ENCODE results near the gene GPR61. TPM values are rescaled to one million over a fixed set of nuclear protein-coding genes. Genes with fewer than 3 reads are reported as not detected.

Gene GPR61
- total RNA-seq, 1 experiment from 2014 or later, result 0.57 TPM

DNA sequence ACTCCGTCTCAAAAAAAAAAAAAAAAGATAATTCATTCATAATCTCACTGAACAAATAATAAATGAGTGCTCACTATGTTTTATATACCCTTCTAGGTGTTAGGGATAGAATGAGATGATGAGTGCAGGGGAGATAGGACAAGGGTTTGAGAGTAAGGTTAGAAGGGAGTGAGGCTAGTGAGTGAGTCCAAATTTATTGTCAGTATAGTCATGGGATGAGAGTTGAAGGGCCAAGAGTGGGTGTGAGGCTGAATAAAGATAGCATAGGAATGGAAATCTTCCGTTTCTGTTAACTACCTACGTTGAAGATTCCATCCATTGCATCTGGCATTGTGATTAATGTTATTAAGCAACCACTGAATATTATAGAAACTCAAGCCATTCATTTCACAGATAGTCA, 25.6 kb downstream of the GPR61 start:
- Histone ChIP-seq H3K27me3 (no peaks in the 10 kb centered on the region), H3K4me1 (no peaks in the 10 kb centered on the region), H3K27ac (no peak overlapping the region), H3K9me3 (replicated peaks) (no peaks in the 10 kb centered on the region), H3K4me3 (no peak overlapping the region), H3K36me3 (no peaks in the 10 kb centered on the region)
- no peak for DNase-seq

DNA sequence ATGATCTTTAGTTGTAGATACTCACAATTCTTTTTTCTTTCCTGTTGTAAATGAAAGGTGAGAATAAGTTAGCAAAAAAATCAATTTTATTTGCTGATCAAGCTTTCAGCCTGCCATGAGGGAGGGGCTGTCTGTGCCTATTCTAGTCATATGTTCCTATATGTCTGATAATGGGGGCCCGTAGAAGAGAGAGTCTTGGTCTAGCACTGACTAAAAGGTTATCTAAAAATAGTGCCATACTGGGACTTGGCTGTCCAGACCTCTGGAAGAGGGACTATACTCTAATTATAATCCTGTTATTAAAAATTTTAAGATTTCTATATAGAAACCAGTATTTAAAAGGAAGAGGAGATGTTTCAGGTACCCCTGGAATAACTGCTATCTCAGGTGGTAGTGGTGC, 27.3 kb downstream of the GPR61 start:
- DNase-seq, result no peak
- Histone ChIP-seq H3K4me1 (no peaks in the 10 kb centered on the region), H3K4me3 (no peak overlapping the region)

DNA sequence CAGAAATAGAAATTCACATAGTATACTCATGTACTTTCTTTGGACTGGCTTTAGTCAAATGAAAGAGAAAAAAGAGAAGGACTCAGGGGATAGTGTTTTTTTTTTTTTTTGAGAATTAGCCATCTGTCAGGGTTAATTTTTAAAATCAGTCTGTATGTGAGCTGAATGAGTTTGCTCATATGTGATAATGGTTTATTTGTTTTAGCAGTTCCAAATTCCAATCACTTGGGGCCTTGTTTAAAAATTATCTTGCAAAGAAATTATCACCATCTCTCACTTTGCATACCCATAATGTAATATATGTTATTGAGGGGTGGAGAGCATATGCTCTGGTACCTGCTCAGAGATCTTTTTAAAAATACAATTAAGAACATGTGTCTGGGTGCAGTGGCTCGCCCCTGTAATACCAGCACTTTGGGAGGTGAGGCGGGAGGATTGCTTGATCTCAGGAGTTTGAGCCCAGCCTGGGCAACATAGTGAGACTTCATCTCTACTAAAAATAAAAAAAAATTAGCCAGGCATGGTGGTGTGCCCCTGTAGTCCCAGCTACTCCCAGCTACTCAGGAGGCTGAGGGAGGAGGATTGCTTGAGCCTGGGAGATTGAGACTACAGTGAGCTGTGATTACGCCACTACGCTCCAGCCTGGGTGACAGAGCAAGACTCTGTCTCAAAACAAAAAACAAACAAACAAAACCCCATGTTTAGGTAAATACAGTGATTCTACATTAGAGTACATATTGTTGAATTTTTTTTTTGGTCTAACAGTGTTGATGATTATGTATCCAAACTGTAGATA, 28.4 kb downstream of the GPR61 start:
- H3K4me1 ChIP-seq, result no peaks in the 10 kb centered on the region
- no peak overlapping the region for H3K4me3 ChIP-seq
- H3K9me3 ChIP-seq (replicated peaks), result no peaks in the 10 kb centered on the region
- no peaks in the 10 kb centered on the region for H3K36me3 ChIP-seq
- H3K27ac ChIP-seq, result no peak overlapping the region
- no peak for DNase-seq
- no peaks in the 10 kb centered on the region for H3K27me3 ChIP-seq

More for the DNA sequence above, 27.3 kb downstream of the GPR61 start:
- Histone ChIP-seq H3K36me3 (no peaks in the 10 kb centered on the region), H3K27me3 (no peaks in the 10 kb centered on the region), H3K9me3 (replicated peaks) (no peaks in the 10 kb centered on the region), H3K27ac (no peak overlapping the region)

DNA sequence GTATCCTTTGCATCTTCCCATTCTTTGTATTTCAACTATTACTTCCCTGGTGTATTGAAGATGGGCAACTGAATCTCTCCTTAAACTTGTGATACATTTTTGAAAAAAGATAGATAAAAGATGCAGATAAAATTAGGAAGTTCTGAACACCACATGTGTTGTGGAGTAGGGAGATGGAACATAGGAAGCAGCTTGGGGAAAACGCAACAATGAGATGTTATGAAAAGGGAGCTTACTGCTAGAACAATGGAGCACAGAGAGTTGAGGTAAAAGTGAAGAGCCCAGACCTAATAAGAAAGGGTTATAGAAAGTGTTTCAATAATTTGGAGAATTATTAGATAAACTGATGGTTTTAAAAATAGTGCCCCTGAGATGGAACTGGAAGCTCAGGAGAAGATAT, 29.7 kb downstream of the GPR61 start:
- Histone ChIP-seq H3K36me3 (no peaks in the 10 kb centered on the region), H3K4me1 (no peaks in the 10 kb centered on the region), H3K27ac (no peak overlapping the region), H3K9me3 (replicated peaks) (no peaks in the 10 kb centered on the region), H3K27me3 (no peaks in the 10 kb centered on the region), H3K4me3 (no peak overlapping the region)
- no peak for DNase-seq

DNA sequence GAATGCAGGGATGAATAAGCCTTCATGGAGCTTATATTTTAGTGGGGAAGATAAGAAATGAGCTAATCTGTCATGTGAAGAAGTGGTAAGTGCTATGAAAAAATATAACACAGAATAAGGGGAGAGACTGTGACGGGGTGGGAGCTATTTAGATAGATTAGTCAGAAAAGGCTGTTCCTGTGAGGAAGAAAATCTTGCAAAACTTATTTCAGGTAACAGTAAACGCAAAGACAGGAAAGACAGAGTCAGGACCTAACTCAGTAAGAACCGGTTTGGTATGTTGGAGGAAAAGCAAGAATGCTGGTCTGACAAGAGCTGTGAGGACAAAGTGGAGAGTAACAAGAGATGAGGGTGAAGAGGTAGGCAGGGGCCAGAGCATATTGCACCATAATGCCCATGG, 30.7 kb downstream of the GPR61 start:
- H3K4me1 ChIP-seq, result no peaks in the 10 kb centered on the region
- H3K27me3 ChIP-seq, result no peaks in the 10 kb centered on the region
- no peaks in the 10 kb centered on the region for H3K36me3 ChIP-seq
- H3K9me3 ChIP-seq (replicated peaks), result no peaks in the 10 kb centered on the region
- DNase-seq, result no peak
- no peak overlapping the region for H3K4me3 ChIP-seq
- no peak overlapping the region for H3K27ac ChIP-seq

DNA sequence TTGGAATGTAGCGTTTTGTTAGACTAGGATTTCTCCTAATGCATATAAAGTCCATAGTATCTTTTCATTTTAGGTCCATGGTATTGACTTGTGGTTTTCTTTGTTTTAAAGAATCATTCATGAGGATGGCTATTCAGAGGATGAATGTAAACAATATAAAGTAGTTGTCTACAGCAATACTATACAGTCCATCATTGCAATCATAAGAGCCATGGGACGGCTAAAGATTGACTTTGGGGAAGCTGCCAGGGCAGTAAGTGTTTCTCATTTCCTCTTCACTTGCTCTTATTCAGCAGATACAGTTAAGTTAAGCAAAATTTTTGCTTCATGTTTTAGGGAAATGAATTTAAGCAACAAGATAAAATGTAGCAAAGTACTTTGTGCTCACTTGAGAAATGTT, 34.1 kb downstream of the GPR61 start:
- H3K27ac ChIP-seq, result no peak overlapping the region
- H3K9me3 ChIP-seq (replicated peaks), result no peaks in the 10 kb centered on the region
- peaks cover 8% of the 10 kb centered on the region for H3K36me3 ChIP-seq
- H3K4me3 ChIP-seq, result no peak overlapping the region
- DNase-seq, result no peak
- H3K27me3 ChIP-seq, result no peaks in the 10 kb centered on the region
- H3K4me1 ChIP-seq, result peaks cover 3% of the 10 kb centered on the region

DNA sequence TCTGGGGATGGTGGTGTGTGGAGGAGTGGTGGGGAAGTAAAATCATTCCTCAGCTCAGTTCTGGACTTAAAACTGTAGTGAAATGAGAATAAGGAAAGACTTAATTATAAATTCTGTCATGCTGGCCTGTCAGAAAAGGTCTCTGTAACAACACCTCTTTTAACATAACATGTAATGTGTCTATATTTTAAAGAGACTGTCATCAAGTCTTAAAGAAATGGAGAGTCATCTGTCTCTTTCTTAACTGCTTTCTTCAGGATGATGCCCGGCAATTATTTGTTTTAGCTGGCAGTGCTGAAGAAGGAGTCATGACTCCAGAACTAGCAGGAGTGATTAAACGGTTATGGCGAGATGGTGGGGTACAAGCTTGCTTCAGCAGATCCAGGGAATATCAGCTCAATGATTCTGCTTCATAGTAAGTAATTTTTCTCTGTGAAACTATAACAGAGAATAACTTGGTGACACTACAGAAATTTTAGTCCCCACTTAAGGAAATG, 39.3 kb downstream of the GPR61 start:
- Histone ChIP-seq H3K27ac (peak overlapping the region; percentile 19; the same call in 1 of the 2 replicates), H3K4me1 (peaks cover 9% of the 10 kb centered on the region), H3K9me3 (replicated peaks) (no peaks in the 10 kb centered on the region), H3K36me3 (peaks cover 38% of the 10 kb centered on the region), H3K27me3 (no peaks in the 10 kb centered on the region), H3K4me3 (no peak overlapping the region)
- DNase-seq, result no peak

DNA sequence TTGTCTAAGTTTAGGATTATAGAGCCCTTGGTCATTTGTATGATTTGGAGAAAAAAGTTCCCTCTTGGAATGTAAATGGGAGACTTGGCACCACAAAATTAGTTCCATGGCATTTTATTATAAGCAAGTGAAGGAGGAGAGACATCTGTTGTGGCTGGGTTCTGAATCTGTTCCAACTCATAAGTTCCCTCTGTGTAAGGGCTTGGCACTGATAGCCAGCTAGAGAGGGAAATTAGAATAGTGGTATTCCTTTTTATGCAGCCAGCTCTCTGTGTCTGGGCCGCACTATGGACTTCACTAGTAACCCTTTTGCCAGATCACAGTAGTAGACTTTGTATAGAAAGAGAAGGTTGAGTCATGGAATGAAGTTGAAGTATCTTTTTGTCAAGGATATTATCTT, 39.8 kb downstream of the GPR61 start:
- peak; percentile 5 to 20 for DNase-seq
- Histone ChIP-seq H3K27me3 (no peaks in the 10 kb centered on the region), H3K4me3 (no peak overlapping the region), H3K4me1 (peaks cover 9% of the 10 kb centered on the region), H3K27ac (peak overlapping the region; percentile 19; the same call in 1 of the 2 replicates), H3K9me3 (replicated peaks) (no peaks in the 10 kb centered on the region), H3K36me3 (peaks cover 43% of the 10 kb centered on the region)

DNA sequence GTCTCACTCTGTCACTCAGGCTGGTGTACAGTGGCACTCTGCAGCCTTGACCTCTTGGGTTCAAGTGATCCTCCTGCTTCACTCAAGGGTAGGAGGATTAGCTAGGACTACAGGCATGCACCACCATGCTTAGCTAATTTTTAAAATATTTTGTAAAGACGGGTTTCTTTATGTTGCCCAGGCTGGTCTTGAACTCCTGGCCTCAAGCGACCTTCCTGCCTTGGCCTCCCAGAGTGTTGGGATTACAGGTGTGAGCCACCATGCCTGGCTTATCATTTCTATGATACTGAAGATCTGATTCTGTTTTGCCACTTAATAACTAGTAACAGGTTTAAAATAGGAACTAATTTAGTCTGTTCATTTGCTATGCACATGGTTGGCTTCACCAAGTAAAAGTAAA, 42.3 kb downstream of the GPR61 start:
- no peak overlapping the region for H3K27ac ChIP-seq
- no peaks in the 10 kb centered on the region for H3K27me3 ChIP-seq
- no peak overlapping the region for H3K4me3 ChIP-seq
- H3K4me1 ChIP-seq, result peaks cover 9% of the 10 kb centered on the region
- H3K36me3 ChIP-seq, result peaks cover 61% of the 10 kb centered on the region
- no peak for DNase-seq
- H3K9me3 ChIP-seq (replicated peaks), result no peaks in the 10 kb centered on the region

DNA sequence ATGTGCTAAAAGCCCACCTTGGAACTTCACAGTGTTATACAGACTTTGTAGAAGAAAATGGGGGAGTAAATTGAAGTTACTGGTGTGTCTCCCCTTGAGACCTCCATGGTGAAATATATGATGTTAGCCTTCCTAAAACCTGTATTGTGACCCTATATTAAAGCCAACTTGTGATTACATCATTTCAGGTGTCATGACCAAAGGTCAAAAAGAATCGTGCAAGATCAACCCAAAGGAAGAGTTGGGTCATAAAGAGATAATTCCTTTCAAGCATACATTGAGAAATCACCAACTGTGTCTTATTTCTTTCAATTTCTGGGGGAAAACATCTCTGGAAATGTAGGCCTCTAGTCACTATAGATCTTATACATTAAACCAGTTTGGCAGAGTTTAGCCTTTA, 45.1 kb downstream of the GPR61 start:
- H3K27ac ChIP-seq, result no peak overlapping the region
- no peak overlapping the region for H3K4me3 ChIP-seq
- H3K4me1 ChIP-seq, result no peaks in the 10 kb centered on the region
- DNase-seq, result no peak
- no peaks in the 10 kb centered on the region for H3K9me3 ChIP-seq (replicated peaks)
- peaks cover 59% of the 10 kb centered on the region for H3K36me3 ChIP-seq
- H3K27me3 ChIP-seq, result no peaks in the 10 kb centered on the region

DNA sequence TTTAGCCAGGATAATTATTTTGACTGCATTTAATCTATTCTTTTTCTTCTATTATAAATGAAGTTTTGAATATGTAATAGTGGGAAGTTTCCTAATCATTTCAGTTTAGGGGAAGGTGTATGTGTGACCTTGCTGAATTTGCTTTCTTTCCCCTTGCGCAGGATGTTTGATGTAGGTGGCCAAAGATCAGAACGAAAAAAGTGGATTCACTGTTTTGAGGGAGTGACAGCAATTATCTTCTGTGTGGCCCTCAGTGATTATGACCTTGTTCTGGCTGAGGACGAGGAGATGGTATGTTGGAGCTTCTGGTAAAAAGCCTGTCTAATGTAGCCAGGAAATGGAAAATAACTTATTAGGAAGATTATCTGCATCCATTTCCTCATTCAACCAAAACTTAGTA, 46.4 kb downstream of the GPR61 start:
- Histone ChIP-seq H3K27ac (no peak overlapping the region), H3K4me3 (no peak overlapping the region), H3K4me1 (no peaks in the 10 kb centered on the region), H3K27me3 (no peaks in the 10 kb centered on the region), H3K36me3 (peaks cover 60% of the 10 kb centered on the region), H3K9me3 (replicated peaks) (no peaks in the 10 kb centered on the region)
- DNase-seq, result no peak

DNA sequence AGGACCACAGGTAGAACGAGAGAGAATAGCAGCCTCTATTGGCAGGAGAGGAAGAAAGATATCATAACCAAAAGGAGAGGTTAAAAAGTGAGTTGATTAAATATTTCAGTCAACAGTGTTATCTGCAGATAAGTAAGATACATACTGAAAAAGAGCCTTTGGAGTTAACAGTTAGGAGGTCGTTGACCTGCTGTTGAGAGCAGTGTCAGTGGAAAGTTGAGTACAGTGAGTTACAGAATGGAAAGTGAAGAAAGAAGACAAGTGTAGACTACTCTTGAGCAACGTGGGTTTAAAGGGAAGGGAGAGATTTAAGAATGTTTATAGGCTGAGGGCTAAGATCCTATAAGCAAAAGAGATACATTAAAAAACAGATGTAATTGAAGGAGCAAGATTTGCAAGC, 49.5 kb downstream of the GPR61 start:
- Histone ChIP-seq H3K27me3 (no peaks in the 10 kb centered on the region), H3K36me3 (peaks cover 60% of the 10 kb centered on the region), H3K27ac (no peak overlapping the region), H3K9me3 (replicated peaks) (no peaks in the 10 kb centered on the region), H3K4me3 (no peak overlapping the region), H3K4me1 (no peaks in the 10 kb centered on the region)
- no peak for DNase-seq

DNA sequence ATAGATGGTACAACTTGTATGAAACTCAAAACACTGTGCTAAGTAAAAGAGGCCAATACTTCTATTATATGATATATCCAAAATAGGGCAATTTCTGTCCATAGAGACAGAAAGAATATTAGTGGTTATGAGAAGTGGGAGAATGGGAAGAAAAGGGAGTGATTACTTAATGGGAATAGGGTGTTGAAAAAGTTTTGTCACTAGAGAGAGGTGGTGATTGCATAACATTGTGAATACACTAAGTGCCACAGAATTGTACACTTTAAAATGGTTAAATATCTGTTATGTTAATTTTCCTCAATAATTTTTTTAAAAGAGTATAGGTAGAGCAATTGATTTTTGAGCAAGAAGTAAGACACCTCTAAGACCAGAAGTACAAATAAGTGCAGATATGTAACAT, 50.0 kb downstream of the GPR61 start:
- Histone ChIP-seq H3K4me1 (no peaks in the 10 kb centered on the region), H3K36me3 (peaks cover 56% of the 10 kb centered on the region), H3K4me3 (no peak overlapping the region), H3K27ac (no peak overlapping the region), H3K9me3 (replicated peaks) (no peaks in the 10 kb centered on the region), H3K27me3 (no peaks in the 10 kb centered on the region)
- DNase-seq, result no peak

DNA sequence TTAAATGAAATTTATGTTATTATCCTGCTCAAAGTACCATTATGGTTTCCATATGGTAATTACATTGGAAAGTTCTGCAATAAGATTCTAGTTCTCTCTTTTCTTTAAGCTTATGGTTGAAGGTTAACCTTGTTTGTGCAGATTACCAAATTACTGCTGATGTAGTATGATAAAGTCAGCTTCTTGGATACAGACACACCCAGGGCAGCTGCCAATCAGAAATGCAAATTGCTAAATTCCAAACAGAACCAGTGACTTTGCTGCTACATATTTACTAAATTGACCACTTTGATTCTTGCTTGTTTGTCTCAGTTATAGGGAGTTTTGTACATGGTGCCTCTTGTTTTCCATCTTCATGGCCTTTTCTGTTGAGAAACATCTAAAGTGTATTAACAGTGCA, 53.2 kb downstream of the GPR61 start:
- Histone ChIP-seq H3K4me1 (no peaks in the 10 kb centered on the region), H3K36me3 (peaks cover 43% of the 10 kb centered on the region)

DNA sequence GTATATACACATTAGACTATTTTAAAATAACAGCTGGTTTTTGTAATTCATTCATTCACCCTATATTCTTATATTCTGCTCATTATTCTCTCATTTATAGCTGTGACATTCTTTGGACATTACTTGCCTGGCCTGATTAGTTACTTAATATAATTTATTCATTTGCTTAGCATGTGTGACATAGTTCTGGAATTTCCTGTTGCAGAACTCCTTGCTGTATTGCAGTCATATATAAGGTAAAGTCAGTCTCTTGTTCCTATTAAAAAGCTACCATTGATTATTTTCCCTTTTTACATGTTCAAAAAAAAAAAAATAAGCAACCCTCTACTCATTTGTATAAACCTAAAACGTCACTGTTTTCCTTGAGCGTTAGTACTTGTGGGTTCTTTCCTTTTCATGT, 55.9 kb downstream of the GPR61 start:
- no peak for DNase-seq
- H3K9me3 ChIP-seq (replicated peaks), result no peaks in the 10 kb centered on the region
- no peak overlapping the region for H3K4me3 ChIP-seq
- no peaks in the 10 kb centered on the region for H3K27me3 ChIP-seq
- no peak overlapping the region for H3K27ac ChIP-seq
- H3K36me3 ChIP-seq, result peaks cover 39% of the 10 kb centered on the region
- H3K4me1 ChIP-seq, result no peaks in the 10 kb centered on the region

More for the DNA sequence above, 53.2 kb downstream of the GPR61 start:
- Histone ChIP-seq H3K27ac (no peak overlapping the region), H3K4me3 (no peak overlapping the region), H3K27me3 (no peaks in the 10 kb centered on the region), H3K9me3 (replicated peaks) (no peaks in the 10 kb centered on the region)
- DNase-seq, result no peak
